ELF-1 (cell line): ENCODE measurements around the gene TNPO1.
"Not testable (repeated sequence)": the region's sequence is repeated elsewhere in the genome, so short reads cannot be mapped to it uniquely, and the experiment has no call there.

Experiments used
- DNase-seq: peaks from one replicate; pipeline ENCODE4 v3.0.0-alpha.2; 2016; ENCODE audit warnings: low read depth, low spot score

TNPO1 gene

DNA sequence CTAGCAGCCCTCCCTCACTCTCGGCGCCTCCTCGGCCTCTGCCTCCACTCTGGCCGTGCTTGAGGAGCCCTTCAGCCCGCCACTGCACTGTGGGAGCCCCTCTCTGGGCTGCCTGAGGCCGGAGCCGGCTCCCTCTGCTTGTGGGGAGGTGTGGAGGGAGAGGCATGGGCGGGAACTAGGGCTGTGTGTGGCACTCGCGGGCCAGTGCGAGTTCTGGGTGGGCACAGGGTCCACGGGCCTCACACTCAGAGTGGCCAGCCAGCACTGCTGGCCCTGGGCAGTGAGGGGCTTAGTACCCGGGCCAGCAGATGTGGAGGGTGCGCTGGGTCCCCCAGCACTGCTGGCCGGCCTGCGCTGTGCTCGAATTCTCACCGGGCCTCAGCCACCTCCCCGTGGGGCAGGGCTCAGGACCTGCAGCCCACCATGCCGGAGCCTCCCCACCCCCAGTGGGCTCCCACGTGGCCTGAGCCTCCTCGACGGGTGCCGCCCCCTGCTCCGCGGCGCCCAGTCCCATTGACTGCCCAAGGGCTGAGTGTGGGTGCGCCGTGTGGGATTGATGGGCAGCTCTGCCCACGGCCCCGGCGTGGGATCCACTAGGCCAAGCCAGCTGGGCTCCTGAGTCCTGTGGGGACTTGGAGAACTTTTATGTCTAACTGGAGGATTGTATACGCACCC lies 109.0 kb downstream of the TNPO1 start:
- no peak for DNase-seq

DNA sequence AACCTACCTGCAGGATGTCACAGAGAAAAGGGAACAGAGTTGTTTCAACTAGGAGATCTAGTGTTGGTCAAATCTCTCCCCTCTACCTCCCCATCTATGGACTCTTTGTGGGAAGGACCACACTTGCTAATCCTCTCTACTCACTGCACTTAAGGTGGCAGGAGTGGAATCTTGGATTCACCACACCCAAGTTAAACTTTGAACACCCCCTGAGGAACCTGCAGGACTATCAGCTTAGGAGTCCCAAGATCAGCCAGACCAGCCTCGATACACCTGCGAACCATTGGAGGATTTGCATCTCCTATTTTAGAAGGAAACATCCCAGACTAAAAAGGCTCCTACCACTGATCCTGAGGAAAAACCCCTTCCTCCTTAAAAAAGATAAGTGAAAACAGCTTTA lies 116.2 kb downstream of the TNPO1 start:
- DNase-seq, result not testable (repeated sequence)

DNA sequence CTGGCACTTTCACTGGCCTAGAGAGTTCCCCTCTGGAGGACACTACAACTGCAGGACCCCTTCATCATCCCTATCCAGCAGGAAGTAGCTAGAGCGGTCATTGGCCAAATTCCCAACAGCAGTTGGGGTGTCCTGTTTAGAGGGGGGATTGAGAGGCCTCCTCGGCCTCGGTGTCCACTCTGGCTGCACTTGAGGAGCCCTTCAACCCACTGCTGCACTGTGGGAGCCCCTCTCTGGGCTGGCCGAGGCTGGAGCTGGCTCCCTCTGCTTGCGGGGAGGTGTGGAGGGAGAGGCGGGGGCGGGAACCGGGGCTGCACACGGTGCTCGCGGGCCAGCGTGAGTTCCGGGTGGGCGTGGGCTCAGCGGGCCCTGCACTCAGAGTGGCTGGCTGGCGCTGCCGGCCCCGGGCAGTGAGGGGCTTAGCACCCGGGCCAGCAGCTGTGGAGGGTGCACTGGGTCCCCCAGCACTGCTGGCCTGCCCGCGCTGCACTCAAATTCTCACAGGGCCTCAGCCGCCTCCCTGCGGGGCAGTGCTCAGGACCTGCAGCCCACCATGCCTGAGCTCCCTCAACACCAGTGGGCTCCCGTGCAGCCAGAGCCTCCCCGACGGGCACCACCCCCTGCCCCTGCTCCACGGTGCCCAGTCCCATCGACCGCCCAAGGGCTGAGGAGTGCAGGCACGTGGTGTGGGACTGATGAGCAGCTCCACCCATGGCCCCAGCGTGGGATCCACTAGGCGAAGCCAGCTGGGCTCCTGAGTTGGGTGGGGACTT lies 118.7 kb downstream of the TNPO1 start:
- DNase-seq, result not testable (repeated sequence)

DNA sequence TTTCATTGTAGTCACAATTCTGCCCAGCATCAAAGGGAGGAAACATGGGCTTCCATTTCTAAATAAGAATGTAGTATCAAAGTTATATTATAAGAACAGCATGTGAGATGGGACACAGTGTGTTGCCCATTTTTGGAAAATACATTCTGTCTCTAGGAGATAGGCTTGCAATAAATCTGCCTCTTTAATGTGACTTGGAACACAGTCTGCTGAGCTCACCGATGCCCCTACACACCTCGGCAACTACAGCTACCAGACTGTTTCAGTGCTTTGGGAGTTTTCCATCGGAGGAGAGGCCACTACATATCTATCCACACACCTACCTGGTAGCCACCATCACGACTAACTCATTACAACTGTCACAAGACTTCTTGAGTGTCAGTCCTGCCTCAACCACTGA lies 120.4 kb downstream of the TNPO1 start:
- no peak for DNase-seq

DNA sequence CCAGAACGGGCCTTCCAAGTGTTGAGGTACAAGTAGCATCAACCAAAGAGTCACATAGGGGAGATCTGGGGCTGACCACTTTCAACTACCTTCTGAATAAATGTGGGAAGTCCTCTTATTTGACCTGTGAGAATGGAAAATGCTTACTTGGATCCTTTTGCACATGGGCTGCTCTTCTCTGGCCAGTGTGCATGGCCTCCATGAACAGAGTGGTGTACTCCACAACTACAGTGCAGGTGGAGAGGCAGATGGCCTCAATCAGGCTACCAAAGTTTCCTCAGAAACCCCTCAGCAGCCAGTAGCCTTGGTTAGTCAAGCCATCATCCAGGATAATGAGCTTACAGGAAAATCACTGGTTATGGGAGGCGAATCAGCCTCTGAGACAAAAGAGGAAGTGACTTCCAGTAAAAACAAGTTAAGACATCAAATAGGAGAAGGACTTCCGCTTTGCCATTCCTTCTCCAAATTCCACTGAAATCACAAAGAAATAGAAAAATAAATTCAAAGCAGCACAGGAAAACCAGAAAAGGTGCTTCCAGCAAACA lies 121.1 kb downstream of the TNPO1 start:
- DNase-seq, result no peak

DNA sequence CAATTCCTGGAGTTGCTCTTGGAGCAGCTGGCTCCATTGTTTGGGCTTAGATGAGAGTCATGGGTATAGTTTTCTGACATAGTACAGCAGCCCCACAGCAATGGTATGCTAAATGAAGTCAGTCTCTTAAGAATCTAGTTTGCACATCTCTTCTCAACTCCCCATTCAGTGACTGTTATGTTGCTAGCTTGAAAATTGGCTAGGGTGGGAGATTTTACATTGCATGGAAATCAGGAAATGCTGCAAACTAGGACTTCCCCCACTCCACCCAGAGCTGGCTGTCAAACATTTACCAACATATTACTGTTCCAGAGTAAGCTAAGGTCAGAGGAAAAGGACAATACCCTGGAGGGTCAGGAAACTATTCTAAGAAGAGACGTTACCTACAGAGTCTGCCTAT lies 121.7 kb downstream of the TNPO1 start:
- DNase-seq, result no peak

DNA sequence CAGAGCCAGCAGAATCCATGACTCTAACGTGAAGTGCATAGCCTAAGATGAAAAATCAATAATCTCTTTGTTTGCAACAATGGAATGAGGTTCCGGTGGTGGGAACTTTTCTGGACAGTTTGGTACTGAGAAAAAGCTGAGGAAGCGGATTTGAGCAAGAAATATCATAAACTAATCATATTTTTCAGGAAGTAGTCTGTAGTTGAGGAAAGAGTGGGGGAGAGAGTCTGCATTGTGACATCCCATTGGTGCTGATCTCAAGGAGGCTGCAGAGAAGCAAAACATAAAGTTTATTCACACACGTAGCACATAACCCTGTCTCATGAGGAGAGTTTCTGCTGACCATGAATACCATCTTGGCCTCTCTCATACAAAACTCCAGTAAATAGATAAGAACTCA lies 123.6 kb downstream of the TNPO1 start:
- DNase-seq, result no peak

DNA sequence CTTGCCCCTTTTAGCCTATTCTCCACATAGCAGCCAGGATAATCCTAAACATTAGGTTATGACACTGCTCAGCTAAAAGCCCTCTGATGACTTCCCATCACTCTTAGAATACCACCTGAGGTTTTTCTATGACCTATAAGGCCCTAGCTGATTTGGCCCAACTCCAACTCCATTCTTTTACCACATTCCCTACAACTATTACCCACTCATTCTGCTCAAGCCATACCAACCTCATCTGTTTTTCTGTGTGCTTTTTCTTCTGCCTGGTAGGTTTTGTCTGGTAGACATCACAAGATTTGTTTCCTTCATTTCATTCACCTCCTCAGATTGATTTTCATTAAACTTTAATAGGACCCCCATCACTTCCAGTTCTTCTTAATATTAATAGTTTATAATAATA lies 126.8 kb downstream of the TNPO1 start:
- no peak for DNase-seq

DNA sequence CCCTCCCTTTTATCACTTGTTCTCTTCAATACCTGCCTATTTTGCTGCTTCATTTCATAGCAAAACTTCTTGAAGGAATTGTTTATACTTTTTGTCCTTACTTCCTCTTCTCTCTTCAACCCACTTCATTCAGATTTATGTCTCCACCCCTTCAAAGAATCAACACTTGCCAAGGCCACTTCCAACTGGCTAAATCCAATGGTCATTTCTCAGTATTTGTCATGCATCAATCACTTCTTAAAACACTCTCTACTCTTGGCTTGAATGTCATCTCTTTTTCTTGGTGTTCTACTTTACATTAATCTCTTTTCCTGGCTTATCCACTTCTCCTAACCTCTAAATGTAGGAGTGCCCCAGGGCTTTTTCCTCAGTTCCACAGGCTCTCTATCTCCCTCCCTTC lies 131.0 kb downstream of the TNPO1 start:
- DNase-seq, result no peak

DNA sequence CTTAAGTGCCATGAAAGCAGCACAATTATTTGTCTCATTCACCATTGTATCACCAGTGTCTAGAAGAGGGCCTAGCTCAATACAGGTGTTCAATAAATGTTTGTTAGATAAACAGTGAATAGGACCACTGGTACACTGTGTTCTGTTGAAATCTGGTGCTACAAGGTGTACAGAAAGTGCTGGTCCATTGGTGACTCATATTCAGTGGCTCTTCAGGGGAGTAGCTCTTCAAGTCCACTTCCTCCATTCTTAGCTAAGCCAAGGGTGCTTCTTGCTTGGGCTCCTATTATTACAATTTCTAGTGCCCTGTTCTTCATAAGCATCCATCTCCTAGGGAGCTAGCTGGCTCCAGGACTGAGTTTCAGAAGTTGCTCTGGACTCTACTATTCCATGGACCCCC lies 133.0 kb downstream of the TNPO1 start:
- DNase-seq, result no peak

DNA sequence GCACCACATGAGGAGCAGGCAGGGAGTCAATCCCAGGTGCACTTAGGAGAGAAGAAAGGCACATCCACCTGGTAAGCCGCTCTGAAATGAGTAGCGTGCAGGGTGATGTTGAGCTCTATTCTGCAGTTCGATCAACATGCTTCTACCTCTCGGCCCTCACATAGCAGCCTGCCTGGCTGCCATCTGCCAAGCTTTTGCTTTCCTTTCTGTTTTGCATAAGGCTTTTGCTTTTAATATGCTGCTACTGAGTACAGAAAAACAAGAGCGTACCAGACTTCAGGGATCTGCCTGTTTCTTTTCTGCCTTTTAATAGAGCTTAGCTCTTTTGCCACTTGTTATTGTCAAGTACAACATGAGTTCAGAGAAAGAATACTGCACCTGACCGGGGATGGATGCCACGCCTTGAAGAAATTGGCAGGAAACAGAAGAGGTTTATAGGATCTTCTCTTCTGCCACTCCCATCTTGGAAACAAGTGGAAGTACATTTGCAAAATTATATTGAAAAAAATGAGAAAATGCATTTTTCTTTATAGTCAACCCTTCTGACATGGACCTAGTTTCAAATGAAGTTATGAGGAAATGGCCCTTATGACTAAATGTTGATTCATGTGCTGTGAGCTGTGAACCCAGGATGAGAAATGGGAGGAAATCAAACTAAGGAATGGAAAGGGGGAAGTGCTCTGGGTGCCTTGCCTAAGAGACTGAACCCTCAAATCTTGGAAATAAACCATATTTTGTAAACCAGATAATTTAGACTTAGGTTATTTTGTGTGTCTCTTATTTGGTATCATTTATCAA lies 135.4 kb downstream of the TNPO1 start:
- no peak for DNase-seq

DNA sequence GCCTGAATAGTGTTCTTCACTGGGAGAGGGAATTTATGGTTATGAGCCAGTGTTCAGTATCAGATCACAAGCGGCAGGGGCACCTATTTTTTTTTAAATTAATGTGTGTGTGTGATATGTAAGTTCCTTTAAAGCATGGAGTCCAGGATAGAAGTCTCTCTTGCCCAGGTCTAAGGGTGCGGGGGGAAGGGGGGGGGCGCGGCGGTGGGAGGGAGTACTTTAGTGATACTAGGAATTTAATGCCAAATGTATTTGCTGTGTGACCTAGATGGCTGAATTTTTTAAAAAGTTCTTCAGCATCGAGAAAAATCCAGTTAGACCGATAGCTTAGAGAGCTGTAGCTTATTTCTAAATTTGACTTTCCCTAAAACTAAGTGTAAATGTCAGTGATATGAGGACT lies 137.9 kb downstream of the TNPO1 start:
- DNase-seq, result no peak

DNA sequence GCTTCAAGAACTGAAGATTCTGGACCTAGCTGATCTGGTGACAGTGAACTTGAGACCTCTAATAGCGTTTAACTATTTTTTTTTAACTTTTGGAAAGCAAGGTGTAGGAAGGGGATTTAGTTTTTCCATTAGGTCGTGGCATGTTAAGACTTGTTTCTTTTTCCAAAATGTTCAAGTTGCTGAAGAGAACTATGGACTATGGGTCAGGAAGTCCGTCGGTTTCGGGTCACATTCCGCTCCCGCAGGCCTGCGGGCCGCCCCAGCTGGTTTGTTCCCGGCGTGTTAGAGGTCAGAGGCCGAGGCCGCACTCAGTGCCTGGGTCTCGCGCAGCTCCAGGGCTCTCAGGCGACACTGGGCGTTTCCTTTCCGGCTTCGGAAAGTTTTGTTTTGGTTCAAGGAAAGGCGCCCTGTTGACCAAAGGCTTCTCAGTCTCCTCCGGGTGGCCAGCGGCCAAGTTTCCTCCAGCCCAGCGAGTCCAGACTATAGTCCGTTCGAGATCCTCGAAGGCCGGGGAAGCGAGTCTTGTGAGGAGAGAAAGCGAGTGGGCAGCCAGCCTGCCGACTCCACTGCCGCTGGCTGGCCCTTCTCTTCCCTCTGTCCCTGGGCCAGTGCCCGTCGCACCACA lies 138.8 kb downstream of the TNPO1 start:
- peak; percentile 84 for DNase-seq

DNA sequence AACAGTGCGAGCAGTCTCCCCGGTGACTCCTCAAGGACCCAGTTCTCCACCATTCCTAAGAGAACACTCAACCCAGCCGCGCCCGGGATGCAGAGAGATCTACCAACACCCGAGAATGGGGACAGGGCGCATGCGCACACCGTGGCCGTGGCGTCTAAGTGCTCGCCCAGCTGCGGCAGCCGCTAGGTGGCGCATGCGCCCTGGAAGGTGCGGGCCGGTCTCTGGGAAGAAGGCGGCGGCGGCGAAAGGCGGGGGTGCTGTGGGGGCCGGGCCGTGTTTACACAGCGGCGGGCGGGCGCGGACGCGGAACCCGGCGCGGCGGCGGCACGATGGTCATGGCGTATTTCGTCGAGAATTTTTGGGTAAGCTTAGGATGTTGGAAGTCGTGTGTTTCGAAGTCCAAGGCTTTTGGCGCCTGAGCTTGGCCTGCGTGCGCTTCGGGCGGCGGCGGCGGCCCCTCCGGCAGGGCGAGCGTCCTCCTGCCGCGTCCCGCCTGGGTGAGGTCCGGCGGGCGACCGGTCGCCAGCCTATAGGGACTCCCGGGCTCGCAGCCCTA lies 139.4 kb downstream of the TNPO1 start, which contains the start of gene FCHO2:
Gene FCHO2, plus strand, starts transcription at position 274 of the 556 bp plus-strand sequence. Its CDS starts 56 bp downstream, at position 330.
- peak; percentile 97 for DNase-seq

DNA sequence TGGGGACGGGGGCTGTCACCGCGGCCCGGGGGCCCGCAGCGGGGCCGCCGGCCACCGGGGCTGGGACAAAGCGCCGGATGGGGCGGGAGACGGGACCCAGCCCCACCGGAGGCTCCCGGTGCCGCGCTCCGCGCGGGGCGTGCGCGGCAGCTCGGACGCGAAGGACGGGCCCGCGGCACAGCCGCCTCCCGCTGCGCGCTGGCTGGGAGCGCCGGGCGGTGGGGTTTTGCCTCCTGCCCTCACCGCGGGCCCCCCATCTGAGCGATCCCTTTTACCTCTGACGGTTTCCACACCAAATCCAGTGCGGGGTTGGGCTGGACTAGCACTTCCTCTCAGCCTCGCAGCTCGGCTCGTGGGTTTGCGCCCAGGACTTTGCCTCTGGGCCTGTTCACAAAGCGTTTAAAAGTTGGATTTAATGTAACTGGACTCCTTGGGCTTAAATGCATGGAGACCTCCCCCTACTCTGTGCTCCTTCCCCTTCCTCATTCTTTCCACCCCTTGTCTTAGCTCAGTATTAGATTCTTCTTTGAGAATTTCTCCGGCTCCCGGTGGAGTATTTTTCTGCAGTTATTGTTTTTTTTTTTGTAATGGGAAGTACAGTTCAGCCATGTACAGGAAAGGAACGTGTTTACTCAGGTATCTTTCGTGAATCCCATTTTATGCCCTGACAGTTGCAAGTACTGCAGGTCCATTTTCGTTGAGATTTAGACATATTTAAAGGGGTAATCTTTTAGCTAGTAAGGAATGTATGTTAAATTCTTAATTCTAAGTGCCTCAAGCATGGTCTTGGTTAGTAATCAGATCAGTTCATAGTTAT lies 140.1 kb downstream of the TNPO1 start:
- DNase-seq, result peak; percentile 70

DNA sequence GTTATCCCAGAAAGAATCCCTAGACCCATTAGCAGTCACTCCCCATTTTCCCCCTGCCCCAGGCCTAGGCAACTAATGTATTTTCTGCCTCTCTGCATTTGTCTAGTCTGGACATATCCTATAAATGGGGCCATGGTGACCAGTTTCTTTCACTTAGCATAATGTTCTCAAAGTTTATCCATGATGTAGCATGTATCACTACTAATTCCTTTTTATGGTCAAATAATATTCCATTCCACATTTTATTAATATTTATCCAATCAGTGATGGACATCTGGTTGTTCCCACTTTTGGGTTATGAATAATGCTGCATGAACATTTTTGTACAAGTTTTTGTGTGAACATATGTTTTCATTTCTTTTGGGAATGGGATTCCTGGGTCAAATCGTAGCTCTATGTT lies 140.9 kb downstream of the TNPO1 start:
- DNase-seq, result no peak

DNA sequence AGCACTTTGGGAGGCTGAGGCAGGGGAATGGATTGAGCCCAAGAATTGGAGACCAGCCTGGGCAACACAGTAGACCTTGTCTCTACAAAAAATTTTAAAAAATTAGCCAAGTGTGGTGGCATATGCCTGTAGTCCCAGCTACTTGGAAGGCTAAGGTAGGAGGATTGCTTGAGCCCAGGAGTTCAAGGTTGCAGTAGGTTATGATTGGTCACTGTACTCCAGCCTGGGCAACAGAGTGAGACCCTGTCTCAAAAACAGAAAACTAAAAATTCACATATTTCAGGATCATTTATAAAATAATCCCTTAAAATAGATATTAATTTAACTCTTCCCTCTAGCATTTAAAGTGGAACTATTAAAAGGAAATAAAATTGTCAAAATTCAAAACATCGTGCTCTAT lies 142.8 kb downstream of the TNPO1 start:
- no peak for DNase-seq
